Activated CD8-positive, alpha-beta memory T cell treated with anti-CD3 and anti-CD28 coated beads for 24 hours (primary cell): ENCODE results near the gene ZNF747.

Source experiments
- DNase-seq: peaks from one replicate; pipeline ENCODE4 v3.0.0-alpha.2; 2020

ZNF747 gene

GRCh38 chr16:30534368-30535105 lies at the start of gene ZNF747:
ZNF747 (minus strand) TSS chr16:30534858; CDS start chr16:30534679, 179 bp downstream.
- peak; percentile 96 for DNase-seq

DNA sequence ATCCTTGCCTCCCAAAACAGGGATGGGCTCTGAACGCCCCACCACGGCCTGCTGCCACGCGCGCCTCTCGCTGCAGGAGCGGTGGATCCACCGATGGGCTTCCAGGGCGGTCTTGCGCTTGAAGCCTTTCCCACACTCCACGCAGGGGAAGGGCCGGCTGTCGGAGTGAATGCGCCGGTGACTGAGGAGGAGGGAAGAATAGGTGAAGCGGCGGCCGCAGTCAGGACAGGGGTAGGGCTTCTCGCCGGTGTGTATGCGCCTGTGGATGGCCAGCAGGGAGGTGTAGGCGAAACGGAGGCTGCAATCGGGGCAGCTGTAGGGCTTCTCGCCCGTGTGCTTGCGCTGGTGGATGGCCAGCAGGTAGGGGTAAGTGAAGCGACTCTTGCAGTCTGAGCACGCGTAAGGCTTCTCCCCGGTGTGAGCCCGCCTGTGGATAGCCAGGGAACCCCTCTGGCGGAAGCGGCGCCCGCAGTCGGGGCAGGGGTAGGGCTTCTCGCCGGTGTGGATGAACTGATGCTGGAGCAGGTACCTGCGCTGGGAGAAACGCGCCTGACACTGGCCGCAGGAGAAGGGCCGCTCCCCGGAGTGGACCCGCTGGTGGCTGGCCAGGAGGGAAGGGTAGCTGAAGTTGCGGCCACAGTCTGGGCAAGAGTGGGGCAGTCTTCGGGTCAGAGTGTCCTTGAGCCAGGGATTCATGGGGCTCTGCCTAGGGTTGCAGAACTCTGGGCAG lies 48.1 kb upstream of the ZNF747 start:
- no peak for DNase-seq

DNA sequence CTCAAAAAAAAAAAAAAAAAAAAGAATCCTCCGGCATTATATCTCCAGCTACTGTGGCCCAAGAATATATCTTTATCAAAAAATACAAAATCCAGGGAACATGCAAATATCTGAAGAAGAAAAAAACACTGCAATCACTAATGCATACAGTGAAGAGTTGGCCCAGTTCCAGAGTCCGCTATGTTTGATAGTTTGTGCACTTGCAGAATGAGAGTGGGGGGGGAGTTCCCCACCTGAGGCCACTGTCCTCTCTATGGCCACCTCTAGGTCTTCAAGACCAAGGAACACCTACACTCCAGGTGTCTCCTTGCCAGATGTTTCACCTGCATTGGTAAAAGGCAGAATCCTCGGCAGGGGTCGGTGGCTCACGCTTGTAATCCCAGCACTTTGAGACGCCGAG lies 46.8 kb upstream of the ZNF747 start:
- no peak for DNase-seq

DNA sequence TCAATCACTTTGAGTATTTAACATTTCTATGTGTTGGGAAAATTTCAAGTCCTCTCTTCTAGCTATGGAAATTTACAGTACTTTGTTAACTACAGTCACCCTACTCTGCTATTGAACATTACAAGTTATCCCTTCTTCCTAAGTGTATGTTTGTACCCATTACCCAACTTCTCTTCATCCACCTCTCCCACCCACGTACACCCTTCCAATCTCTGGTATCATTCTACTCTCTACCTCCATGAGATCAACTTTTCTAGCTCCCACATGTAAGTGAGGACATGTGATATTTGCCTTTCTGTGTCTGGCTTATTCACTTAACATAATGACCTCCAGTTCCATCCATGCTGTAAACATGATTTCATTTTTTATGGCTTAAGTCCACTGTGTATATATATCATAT lies 40.0 kb upstream of the ZNF747 start:
- DNase-seq, result no peak

- DNase-seq, result peak; percentile 95
Observed at GRCh38 chr16:30571445-30572322, 37.0 kb upstream of the ZNF747 start, which contains the start of gene ZNF688. ZNF688 (minus strand) TSS chr16:30571714; CDS start chr16:30571629, 85 bp downstream.

- no peak for DNase-seq
Observed at GRCh38 chr16:30570636-30571444, 36.2 kb upstream of the ZNF747 start.

- no peak for DNase-seq
Observed at GRCh38 chr16:30569746-30570635, 35.3 kb upstream of the ZNF747 start.

GRCh38 chr16:30569281-30569680 lies 34.6 kb upstream of the ZNF747 start:
- DNase-seq, result no peak

DNA sequence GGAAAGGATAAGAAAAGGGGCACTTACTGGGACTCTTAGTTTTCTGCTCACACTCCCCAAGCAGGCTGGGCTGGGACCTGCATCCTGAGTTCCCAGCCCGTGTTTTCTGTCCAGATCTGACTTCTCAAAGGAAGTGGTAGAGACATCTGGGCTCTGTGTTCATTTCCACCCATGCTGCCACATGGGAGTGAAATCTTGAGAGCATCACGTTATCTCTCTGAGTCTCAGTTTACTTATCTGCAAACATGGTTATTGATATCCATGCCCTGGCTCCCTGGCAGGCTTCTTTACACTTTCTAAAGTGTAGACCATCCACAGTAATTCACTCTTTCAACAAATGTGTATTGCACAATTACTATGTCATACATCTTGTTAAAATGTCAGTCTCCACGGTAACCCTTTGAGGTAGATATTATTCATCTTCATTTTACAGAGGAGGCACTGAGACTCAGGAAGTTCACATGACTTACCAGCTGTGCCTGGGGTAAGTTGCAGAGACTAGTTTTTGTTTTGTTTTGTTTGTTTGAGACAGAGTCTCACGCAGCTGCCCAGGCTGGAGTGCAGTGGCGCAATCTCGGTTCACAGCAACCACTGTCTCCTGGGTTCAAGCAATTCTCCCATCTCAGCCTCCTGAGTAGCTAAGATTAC lies 33.5 kb upstream of the ZNF747 start:
- DNase-seq, result no peak

GRCh38 chr16:30567160-30567990 lies 32.7 kb upstream of the ZNF747 start:
- peak; percentile 70 for DNase-seq

- DNase-seq, result no peak
Observed at GRCh38 chr16:30566531-30566930, 31.9 kb upstream of the ZNF747 start.

GRCh38 chr16:30565984-30566383 lies 31.3 kb upstream of the ZNF747 start:
- DNase-seq, result no peak

DNA sequence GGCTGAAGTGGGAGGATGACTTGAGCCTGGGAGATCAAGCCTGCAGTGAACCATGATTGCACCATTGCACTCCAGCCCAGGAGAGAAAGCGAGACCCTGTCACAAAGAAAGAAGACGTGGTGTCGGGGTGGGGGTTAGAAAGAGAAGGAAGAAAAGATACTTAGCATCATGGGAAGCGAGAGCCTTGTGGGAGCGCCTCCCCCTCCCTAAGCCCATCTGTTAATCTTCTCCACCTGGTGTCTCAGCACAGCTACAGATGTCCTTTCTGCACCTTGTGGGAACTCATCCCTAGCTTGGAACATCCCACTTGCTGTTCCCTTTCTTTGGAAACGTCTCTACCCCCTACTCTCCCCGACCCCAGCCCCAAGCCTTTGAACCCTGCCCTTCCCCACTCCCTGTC lies 30.9 kb upstream of the ZNF747 start:
- no peak for DNase-seq

- no peak for DNase-seq
Observed at GRCh38 chr16:30562021-30562420, 27.4 kb upstream of the ZNF747 start.

DNA sequence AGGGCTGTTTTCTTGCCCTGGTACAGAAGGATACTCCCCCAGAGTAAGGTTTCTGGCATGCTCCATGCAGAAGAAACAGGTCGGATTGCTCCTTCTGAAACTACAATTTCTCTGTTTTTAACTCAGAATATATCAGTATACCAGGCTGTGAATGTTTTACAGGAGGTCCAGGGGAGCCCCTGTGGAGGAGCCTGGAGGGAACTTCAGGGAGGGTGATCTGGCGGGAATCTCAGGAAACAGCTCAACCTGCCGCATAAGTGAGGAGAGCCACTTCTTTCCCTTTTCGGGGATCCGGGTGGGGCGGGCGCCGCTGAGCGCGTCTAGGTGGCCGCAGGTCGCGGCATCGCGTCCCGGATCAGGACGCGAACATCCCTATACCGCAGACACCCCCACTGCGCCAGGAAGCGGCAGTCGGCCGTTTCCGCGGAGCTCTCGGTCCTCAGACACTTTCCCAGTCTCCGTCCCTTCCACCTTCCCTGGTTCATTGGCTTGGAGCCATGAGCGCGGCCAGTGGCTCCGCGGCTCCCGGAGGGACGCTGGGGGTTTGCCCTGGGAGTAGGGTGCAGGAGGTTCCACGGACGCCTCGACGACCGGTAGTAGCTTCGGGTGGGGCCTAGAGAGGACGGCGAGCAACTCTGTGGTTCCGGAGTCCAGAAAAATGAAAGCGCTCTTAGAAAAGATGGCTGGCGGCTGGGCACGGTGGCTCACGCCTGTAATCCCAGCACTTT lies 26.6 kb upstream of the ZNF747 start:
- peak; percentile 71 for DNase-seq

DNA sequence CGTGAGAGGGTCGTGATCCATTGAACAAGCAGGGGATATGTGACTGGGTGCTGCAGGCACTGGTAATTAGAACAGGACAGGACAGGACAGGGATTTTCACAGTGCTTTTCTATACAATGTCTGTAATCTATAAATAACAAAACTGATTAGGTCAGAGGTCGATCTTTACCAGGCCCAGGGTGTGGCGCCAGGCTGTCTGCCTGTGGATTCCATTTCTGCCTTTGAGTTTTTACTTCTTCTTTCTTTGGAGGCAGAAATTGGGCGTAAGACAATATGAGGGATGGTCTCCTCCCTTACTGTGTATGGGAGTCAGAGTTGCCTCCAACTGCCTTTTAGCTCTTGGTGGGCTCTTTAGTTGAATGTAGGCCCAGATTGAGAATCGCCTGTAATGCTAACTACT lies 25.0 kb upstream of the ZNF747 start:
- DNase-seq, result no peak

GRCh38 chr16:30558789-30559377 lies 24.2 kb upstream of the ZNF747 start:
- DNase-seq, result no peak

- peak; percentile 97 for DNase-seq
Observed at GRCh38 chr16:30557957-30558788, 23.5 kb upstream of the ZNF747 start, which contains the start of gene ZNF764. ZNF764 (minus strand) TSS chr16:30558374; CDS start chr16:30558182, 192 bp downstream.
